CD4-positive, alpha-beta T cell treated with Interferon gamma for 1 hour (primary cell): Measurements from ENCODE around the gene PSTK.

ENCODE experiments used
- DNase-seq: peaks from one replicate; pipeline ENCODE4 v3.0.0-alpha.2; 2020

PSTK gene

DNA sequence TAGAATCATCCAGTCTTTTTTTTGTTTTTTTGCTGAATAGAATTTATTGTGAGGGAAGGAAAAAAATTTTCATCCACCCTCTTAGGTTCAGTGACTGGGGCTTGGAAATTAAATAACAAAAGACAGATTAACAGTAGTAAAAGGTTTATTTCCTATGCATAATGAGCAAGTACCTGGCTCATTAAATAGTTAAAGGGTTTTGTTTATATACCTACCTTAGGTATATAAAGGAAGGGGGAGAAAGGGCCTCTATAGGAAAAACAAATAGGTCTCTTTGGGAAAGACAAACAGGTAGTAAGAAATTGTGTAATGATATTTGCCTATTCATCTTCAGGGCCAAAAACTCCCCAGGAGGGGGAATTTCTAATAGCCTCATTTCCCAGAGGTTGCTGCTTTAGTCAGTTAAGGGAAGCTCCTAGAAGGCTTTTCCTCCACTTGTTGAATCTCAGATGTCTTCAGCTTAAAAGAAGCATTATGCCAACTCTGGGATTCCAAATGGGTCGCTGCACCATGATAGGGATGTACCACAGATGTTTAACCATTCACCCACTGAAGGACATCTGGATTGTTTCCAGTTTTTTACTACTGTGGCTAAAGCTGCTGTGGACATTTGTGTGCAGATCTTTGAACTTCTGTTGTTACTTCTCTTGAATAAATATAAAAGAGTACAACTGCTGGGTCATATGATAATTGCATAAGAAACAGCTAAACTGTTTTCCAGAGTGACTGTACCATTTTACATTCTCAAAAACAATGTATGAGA, 39.9 kb downstream of the PSTK start:
- no peak for DNase-seq

DNA sequence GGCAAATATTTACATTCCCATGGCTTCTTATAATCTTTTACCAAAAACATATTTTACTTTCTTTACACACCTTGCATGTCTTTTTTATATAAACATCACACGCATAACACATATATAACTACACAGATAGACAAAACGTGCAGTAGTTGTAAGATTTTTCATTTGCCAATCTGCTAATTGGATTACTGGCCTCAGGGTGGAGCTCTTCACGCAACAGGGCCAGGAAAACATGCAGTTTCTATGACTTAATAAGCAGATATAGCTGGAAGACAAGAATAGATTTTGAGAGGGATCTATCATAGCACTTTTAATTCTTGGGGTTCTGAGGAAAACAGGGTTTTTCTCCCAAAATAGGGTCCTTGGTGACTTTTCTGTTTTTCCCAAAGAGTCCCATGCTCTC, 41.3 kb downstream of the PSTK start:
- DNase-seq, result no peak

DNA sequence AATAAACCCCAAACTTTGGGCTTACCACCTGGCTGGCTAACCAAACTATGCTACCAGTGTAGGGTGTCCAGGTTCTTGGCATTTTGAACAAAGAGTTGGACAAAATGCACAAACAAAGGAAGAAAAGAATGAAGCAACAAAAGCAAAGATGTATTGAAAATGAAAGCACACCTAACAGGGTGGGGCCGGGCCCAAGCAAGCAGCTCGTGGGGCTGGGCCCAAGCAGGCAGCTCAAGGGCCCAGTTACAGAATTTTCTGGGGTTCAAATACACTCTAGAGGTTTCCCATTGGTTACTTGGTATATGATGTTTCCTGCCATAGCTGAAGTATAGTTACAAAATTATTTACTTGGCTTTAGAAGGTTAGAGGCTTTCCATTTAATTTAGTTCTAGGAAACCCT, 44.3 kb downstream of the PSTK start:
- DNase-seq, result no peak

DNA sequence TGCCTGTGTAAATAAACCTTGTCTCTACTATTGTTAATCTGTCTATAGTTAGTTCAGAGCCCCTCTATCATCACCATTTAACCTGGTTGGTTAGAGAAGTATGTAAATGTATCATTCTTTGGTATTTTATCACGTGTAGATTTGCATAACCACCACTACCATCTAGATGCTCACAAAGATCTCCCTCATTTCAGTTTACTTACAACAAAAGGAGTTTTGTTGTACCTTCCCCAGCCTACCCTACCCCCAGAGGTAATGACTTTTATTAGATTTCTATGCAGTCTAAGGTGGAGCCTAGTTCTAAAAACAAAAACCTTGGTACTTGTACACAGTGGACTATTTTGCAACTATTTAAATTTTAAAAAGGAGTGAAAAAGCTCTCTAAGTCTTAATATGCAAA, 46.1 kb downstream of the PSTK start:
- DNase-seq, result no peak

DNA sequence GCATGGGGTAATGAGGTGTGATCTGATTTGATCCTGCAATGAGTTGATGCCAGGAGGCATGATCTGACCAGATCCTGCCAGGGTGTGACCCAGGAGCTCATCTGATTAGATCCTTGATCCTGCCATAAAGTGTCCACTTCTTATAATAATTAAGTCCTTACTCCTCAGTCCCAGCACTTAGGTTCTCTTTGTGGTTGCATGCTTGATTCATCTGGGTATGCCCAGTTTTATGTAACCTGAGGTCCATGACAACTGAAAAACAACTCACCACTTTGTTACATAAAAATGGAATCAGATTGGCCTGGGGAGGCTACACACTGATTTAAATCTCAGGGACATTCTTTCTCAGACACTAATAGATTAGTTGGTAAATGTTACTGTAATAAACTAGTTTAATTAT, 47.7 kb downstream of the PSTK start:
- no peak for DNase-seq

DNA sequence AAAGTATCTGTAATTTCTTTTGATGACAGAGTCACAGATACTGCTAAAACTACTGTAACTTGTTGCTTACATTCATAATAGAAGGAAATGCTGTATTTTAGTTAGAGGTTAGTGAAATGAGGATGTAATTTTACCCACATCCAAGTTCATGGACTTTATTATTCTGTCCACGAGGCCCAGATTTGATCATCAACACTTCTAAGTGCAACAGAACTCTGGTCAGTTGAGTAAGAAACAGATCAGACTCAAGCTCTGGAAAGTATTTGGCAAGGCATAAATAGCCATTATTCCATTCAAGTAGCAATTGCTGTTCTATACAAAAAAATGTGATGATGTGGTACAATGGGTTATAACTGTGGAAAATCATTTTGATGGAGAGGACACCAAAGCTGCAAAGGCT, 50.9 kb downstream of the PSTK start:
- no peak for DNase-seq

DNA sequence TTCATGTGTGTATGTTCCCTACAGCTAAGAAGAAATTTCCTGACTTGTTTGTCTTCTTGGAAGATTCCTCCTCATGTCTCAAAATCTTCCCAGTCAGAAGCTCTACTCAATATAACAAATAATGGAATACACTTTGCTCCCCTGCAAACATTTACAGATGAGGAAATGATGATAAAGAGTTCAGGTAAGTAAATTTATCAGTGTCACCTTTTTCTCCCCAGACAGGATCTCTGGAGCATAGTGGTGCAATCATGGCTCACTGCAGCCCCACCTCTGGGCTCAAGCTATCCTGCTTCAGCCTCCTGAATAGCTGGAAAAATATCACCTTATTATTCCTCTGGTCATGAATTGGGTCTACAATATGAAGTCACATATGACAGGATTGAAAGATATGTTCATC, 54.1 kb downstream of the PSTK start:
- DNase-seq, result no peak

DNA sequence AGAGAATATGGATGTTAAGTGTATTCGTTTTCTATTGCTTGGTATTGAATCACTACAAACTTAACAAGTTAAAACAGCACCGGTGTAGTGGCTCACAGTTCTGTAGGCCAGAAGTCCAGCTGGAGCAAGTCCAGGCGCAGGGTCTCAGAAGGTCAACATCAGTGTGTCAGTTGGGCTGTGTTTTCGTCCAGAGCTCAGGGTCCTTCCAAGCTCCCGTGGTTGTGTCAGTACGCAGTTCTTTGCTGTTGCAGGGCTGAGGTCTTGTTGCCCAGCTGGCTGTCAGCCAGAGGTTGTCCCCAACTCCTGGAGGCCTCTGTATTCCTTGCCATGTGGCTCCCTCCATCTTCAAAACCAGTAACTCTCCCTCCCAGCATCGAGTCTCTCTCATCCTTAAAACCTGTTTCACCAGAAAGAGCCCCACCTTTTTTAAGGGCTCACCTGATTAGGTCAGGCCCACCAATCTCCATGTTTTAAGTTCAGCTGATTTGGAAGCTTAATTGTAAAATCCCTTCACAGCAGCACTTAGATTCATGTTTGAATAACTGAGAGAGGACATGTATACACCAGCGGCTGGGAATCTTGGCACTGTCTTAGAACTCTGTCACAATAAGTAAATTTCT, 55.4 kb downstream of the PSTK start:
- DNase-seq, result no peak

DNA sequence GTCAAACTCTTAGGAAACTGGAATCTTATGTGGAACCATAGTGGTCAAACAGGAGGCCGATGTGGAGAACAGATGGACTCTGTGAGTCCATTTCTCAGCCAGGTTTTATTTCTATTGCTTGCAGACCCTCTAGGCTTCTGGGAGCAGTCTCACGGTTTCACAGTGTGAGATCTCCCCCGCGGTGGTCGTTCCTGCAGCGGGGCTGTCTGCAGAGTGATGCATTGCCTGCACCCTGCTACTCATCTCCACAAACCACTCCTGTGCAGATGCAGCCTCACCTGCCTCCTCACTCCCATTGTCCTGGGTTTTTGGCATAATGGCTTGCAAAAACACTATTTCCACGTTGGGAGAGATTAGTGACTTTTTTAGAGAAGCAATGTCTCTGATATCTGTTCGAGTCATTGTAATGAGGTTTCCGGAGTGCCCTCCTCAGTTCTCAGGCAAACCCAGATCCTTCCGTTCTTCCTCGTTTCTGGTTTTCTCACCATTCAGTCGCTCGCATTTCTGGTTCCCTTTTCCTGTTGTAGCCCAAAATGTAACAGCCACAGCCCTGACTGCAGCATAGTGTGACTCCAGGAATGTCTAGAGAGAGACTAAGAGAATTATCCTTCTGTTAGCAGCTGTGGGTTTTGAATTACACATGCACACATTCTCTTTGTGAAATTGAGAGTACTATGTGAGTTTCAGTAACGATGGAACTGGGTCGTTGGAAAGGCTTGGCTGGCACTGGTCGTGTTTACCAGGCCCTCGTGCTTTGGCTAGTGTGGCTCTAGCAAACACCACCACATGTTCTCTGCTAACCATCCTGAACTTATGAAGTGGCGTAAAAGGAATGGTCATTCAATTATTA, 58.8 kb downstream of the PSTK start:
- DNase-seq, result no peak

DNA sequence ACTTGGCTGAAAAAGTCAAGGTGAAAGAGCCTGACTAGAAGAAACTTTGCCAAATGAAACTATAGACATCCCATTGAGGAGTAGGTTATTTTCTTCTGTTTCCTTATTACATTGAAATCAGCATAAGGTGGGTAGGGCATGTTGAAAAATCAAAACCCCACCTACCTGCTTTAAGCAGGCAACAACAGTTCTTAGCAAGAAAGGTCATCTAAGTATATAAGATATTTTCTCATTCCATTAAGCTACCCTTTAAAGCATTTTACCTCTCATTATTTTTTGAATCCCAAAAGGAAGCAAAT, 59.4 kb downstream of the PSTK start:
- no peak for DNase-seq
